Stimulated activated effector memory CD8-positive, alpha-beta T cell treated with anti-CD3 and anti-CD28 coated beads, Interleukin-12 subunit alpha, Interleukin-12 subunit beta, amount 100 ng/mL, for 72 hours (primary cell): ENCODE measurements around the gene DNAJB4.
"Not testable (repeated sequence)": the region's sequence is repeated elsewhere in the genome, so short reads cannot be mapped to it uniquely, and the experiment has no call there.

ENCODE experiments used
- ATAC-seq: fragments of 150-1000 bp; cut with Tn5 transposase; 2 replicates; pipeline ENCODE4 v1.10.0; 2021
- DNase-seq, 2 donors: peaks; one replicate each; pipeline ENCODE4 v3.0.0; 2021 to 2022; ENCODE audit warnings: low spot score in 2 of 2
- H3K27ac Mint-ChIP-seq: one replicate; pipeline ENCODE4 v1.8.0; 2022; ENCODE audit warnings: mild to moderate bottlenecking, mixed read lengths
- H3K36me3 Mint-ChIP-seq: one replicate; pipeline ENCODE4 v1.8.0; 2022; ENCODE audit warnings: mild to moderate bottlenecking, mixed read lengths
- H3K4me1 Mint-ChIP-seq: one replicate; pipeline ENCODE4 v1.8.0; 2022; ENCODE audit warnings: mixed read lengths
- H3K4me3 Mint-ChIP-seq: one replicate; pipeline ENCODE4 v1.8.0; 2022; ENCODE audit warnings: mild to moderate bottlenecking, mixed read lengths
- H3K9me3 Mint-ChIP-seq: one replicate; pipeline ENCODE4 v1.8.0; 2022; ENCODE audit warnings: mixed read lengths

The DNAJB4 gene

DNA sequence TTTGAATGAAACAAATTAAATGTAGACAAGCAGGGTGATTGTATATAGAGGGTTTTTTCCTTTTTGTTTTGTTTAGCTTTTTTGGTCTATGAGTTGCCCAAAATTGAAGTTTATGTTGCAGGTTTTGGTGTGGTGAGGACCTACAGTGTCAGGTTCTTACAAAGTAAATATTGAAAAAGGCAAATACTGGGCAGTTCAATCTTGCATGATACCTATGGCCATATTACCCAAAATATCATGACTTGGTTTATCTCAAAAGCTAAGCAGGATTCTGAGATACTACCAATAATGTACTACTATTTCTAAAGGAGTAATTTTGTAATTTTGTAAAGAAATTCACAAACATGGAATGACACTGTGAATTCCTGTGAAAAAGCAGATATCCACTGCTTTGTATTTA is 1.8 kb downstream of the DNAJB4 start:
- H3K9me3 Mint-ChIP-seq: no peaks in the 10 kb centered on the region
- H3K36me3 Mint-ChIP-seq: peaks cover 23% of the 10 kb centered on the region
- DNase-seq (no peak), ATAC-seq (no peak)
- H3K4me1 Mint-ChIP-seq: peaks cover 25% of the 10 kb centered on the region
- no peak overlapping the region for H3K27ac Mint-ChIP-seq
- H3K4me3 Mint-ChIP-seq: peak overlapping the region; percentile 83

DNA sequence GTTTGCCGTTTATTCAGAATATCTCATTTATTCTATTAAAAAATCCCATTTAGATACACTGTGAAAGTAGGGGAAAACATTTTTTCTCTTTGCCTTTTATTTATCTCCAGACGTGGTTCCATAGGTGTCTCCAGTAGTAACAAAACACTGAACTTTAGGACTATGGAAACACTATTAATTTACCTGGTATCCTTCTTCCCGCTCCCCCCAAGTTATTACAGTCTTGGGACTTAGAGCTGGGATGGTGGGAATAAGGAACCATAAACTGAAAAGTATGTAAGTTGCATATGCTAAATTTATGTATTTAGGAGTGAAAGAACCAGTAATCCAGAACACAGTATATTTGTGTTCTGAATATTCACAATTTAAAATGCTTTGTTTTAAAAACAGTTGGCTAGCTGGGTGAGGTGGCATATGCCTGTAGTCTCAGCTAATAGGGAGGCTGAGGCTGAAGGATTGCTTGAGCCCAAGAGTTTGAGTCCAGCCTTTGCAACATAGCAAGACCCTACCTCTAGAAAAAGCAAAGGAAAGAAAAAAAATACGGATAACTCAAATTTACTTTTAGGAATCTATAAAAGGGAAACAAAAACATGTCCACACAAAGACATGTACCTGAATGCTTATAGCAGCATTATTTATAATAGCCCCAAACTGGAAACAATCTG is 3.1 kb downstream of the DNAJB4 start:
- Mint-ChIP-seq H3K36me3 (peaks cover 24% of the 10 kb centered on the region), H3K4me3 (no peak overlapping the region), H3K27ac (no peak overlapping the region), H3K9me3 (no peaks in the 10 kb centered on the region), H3K4me1 (peaks cover 25% of the 10 kb centered on the region)
- ATAC-seq: no peak
- DNase-seq: no peak

DNA sequence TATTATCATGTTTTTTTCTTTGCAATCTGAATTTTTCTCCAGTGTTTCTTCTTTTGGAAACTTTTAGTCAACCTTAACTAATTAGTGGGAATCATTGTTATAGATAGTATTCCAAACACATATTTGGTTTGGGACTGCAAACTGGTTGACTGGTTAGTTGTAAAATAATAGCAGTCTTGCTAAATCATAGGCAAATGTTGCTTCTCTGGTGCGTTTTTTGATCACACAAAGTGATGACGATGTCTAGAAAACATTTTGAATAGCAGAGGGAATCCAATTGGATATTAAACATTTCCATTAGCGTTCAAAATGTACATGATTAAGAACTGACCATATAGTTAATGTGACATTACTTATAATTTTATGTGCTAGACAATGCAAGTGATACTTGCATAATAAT is 4.5 kb downstream of the DNAJB4 start:
- Mint-ChIP-seq H3K36me3 (peaks cover 27% of the 10 kb centered on the region), H3K4me1 (peaks cover 25% of the 10 kb centered on the region), H3K27ac (no peak overlapping the region), H3K9me3 (no peaks in the 10 kb centered on the region), H3K4me3 (no peak overlapping the region)
- no peak for ATAC-seq
- no peak for DNase-seq

DNA sequence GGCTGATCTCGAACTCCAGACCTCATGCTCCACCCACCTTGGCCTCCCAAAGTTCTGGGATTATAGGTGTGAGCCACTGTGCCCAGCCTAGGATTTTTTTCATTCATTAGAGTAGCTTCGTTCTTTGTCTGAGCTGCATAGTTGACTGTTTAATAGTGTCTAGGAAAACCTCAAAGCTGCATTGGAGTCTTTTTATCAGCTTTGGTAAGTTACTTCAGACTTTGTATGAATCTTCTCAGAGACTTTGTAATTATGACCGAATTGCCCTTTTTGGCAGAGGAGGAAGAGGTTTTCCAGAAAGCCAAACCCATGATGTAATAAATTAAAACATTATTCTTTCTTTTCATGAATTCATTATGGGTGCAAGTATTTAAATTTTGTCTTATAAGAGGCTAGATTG is 5.1 kb downstream of the DNAJB4 start:
- Mint-ChIP-seq H3K9me3 (no peaks in the 10 kb centered on the region), H3K4me3 (no peak overlapping the region), H3K27ac (no peak overlapping the region), H3K4me1 (peaks cover 19% of the 10 kb centered on the region), H3K36me3 (peaks cover 27% of the 10 kb centered on the region)
- DNase-seq (no peak), ATAC-seq (no peak)

- no peak overlapping the region for H3K4me3 Mint-ChIP-seq
- DNase-seq: no peak
- H3K9me3 Mint-ChIP-seq: no peaks in the 10 kb centered on the region
- H3K36me3 Mint-ChIP-seq: peaks cover 32% of the 10 kb centered on the region
- H3K4me1 Mint-ChIP-seq: peaks cover 9% of the 10 kb centered on the region
- no peak overlapping the region for H3K27ac Mint-ChIP-seq
- no peak for ATAC-seq
Observed at GRCh38 chr1:78011050-78011449, 6.3 kb downstream of the DNAJB4 start.

DNA sequence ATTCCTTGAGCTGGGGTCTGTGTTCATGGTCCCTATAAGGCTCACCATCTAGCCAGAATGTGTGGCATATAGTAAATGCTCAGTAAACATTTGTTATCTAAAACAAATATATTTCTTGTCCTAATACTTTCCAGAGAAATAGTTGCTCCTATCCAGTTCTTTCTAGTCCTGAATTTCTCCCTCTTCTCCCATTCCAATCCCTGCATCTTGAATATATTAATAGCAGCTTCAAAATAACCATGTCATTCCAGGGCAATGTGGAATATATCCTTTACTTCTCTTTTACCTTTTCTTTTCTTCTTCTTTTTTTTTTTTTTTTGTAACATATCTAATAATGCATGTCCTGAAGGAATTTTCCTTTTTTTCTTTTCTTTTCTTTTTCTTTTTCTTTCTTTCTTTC is 10.4 kb downstream of the DNAJB4 start:
- H3K27ac Mint-ChIP-seq: no peak overlapping the region
- H3K36me3 Mint-ChIP-seq: peaks cover 43% of the 10 kb centered on the region
- H3K4me1 Mint-ChIP-seq: no peaks in the 10 kb centered on the region
- ATAC-seq (no peak), DNase-seq (no peak)
- H3K4me3 Mint-ChIP-seq: no peak overlapping the region
- H3K9me3 Mint-ChIP-seq: no peaks in the 10 kb centered on the region

DNA sequence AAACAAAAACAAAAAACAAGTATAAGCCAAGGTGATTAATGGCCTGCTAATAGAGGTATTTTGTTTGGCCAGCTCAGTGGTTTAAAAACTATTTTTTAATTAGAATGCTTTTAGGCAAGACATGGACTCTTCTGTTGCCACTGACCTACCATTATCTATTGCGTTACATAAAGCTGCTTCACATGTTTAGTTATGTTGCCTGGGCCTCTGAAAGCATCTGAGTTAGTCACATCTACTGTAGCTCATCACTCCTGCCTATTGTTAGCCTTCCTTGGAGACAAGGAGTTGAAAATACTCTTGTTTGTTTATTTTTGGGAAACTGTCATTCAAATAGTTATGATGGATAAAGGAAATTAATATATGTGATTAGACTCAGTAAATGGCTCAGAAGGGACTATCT is 14.3 kb downstream of the DNAJB4 start:
- ATAC-seq: no peak
- H3K36me3 Mint-ChIP-seq: peaks cover 32% of the 10 kb centered on the region
- no peaks in the 10 kb centered on the region for H3K4me1 Mint-ChIP-seq
- H3K9me3 Mint-ChIP-seq: no peaks in the 10 kb centered on the region
- no peak overlapping the region for H3K27ac Mint-ChIP-seq
- H3K4me3 Mint-ChIP-seq: no peak overlapping the region
- no peak for DNase-seq

GRCh38 chr1:78021134-78021533 is 16.4 kb downstream of the DNAJB4 start:
- not testable (repeated sequence) for H3K4me1 Mint-ChIP-seq, H3K4me3 Mint-ChIP-seq, ATAC-seq

DNA sequence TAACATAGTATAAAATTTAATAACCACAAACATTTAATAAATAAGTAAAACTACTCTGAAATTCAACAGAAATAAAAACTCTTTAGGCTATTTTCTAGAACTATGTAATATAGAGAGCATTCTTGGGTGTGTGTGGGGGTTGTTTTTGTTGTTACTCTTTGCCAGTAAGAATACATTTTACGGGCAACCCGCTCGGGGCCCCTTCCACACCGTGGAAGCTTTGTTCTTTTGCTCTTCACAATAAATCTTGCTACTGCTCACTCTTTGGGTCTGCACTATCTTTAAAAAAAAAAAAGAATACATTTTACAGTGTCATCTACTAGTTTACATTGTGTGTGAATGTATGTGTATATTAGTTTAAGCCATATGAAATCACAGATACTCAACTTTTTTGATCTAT is 25.1 kb downstream of the DNAJB4 start:
- Mint-ChIP-seq H3K36me3 (no peaks in the 10 kb centered on the region), H3K9me3 (no peaks in the 10 kb centered on the region), H3K4me3 (no peak overlapping the region), H3K4me1 (no peaks in the 10 kb centered on the region), H3K27ac (no peak overlapping the region)
- no peak for DNase-seq
- ATAC-seq: no peak

More at GRCh38 chr1:78021134-78021533, 16.4 kb downstream of the DNAJB4 start:
- not testable (repeated sequence) for H3K9me3 Mint-ChIP-seq, H3K27ac Mint-ChIP-seq, DNase-seq
- H3K36me3 Mint-ChIP-seq: peaks cover 11% of the 10 kb centered on the region

DNA sequence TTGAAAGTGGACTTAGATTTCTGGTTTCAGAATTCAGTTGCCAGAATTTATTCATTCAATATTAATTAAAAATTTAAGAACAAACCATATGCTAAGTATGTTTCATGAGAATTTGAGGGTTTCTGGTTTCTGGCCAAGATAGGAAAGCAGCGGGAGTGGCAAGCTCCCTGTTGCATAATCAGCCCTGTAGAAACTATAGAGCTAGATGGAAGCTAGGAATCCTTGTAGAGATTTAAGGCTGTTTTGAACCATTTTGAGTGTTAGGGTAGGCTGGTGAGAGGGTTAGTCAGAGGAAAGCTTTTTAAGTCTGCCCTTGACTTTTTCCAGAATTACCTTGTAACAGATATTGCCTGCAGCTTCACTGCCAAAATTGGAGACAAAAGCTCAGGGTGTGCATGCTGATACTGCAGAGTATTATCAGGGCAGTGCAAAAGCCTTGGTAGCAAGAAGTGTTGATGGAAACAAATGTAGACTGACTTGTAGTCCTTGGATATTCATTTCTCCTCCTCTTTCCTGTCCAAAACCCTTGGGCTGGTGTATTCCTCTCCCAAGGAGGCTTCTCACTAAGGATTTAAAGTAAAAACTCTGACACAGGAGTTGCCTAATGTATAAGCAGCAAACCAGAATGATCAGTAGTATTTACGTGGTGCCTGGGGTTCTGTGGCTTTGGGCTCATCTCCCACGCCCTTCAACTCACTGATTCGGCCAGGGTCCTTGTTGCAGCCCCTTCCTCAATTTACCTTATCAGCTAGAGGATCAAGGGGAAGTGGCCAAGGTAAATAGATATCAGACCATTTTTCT is 28.5 kb downstream of the DNAJB4 start:
- H3K4me1 Mint-ChIP-seq: no peaks in the 10 kb centered on the region
- H3K36me3 Mint-ChIP-seq: no peaks in the 10 kb centered on the region
- no peaks in the 10 kb centered on the region for H3K9me3 Mint-ChIP-seq
- no peak overlapping the region for H3K27ac Mint-ChIP-seq
- no peak overlapping the region for H3K4me3 Mint-ChIP-seq
- DNase-seq: no peak
- no peak for ATAC-seq

DNA sequence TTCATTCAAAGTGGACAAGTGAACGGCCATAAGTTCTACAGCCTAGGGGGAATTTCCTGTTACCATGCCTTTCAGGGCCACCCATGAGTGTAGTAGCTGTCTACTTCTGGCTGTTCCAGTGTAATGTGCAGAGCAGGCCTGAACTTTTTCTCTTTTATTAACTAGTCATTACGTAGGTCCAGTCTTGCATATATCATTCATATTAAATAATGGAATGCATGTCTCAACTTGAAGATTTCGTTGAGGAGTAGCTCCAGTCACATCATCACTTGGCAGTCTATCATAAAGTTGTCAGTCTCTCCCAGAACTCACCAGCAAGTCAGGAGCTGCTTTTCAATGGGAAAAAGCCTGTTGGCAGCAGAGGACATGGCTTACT is 29.0 kb downstream of the DNAJB4 start:
- Mint-ChIP-seq H3K27ac (no peak overlapping the region), H3K36me3 (no peaks in the 10 kb centered on the region), H3K4me3 (no peak overlapping the region), H3K4me1 (no peaks in the 10 kb centered on the region), H3K9me3 (no peaks in the 10 kb centered on the region)
- no peak for DNase-seq
- ATAC-seq: no peak

DNA sequence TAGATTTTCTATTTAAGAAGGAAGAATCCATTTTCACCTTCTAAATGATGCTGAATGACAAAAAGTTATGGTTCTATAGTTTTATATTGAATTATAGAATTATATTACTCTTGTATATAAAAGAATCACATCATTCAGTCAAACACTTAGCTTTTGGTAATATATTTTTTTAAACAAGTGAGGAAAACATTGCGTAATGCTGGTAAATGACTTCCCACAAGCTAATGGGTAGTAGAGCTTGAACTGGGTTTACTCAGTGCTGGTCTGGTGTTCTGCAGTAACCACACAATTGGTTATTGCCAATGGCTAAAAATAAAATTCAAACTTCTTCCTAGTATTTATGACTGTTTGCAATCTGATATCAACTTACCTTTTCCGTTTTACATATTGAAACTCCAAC is 30.4 kb downstream of the DNAJB4 start:
- no peaks in the 10 kb centered on the region for H3K36me3 Mint-ChIP-seq
- ATAC-seq (no peak), DNase-seq (no peak)
- no peak overlapping the region for H3K27ac Mint-ChIP-seq
- no peak overlapping the region for H3K4me3 Mint-ChIP-seq
- no peaks in the 10 kb centered on the region for H3K4me1 Mint-ChIP-seq
- no peaks in the 10 kb centered on the region for H3K9me3 Mint-ChIP-seq

DNA sequence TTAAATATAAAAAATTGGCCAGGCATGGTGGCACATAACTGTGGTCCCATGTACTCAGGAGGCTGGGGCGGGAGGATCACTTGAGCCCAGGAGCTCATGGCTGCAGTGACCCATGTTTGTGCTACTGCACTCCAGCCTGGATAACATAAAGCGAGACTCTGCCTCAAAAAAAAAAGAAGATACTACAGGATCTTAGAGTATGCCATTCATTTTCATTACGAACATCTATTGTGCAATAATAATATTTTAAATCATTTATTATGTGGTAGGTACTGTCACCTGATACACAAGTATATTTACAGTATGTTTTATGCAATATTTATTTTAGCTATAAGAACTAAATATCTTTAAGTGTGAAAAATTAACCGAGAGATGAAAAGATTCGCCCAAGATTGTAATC is 31.7 kb downstream of the DNAJB4 start:
- Mint-ChIP-seq H3K4me1 (peaks cover 8% of the 10 kb centered on the region), H3K36me3 (no peaks in the 10 kb centered on the region), H3K27ac (no peak overlapping the region), H3K9me3 (no peaks in the 10 kb centered on the region), H3K4me3 (no peak overlapping the region)
- DNase-seq (no peak), ATAC-seq (no peak)

- Mint-ChIP-seq H3K9me3 (no peaks in the 10 kb centered on the region), H3K27ac (no peak overlapping the region), H3K4me1 (peaks cover 8% of the 10 kb centered on the region), H3K36me3 (no peaks in the 10 kb centered on the region), H3K4me3 (no peak overlapping the region)
- ATAC-seq (no peak), DNase-seq (no peak)
Observed at GRCh38 chr1:78038071-78038470, 33.3 kb downstream of the DNAJB4 start.

- no peaks in the 10 kb centered on the region for H3K9me3 Mint-ChIP-seq
- no peaks in the 10 kb centered on the region for H3K36me3 Mint-ChIP-seq
- no peak overlapping the region for H3K4me3 Mint-ChIP-seq
- H3K4me1 Mint-ChIP-seq: peaks cover 8% of the 10 kb centered on the region
- H3K27ac Mint-ChIP-seq: no peak overlapping the region
- ATAC-seq (no peak), DNase-seq (no peak)
Observed at GRCh38 chr1:78038491-78038939, 33.8 kb downstream of the DNAJB4 start.

- Mint-ChIP-seq H3K4me1 (peaks cover 20% of the 10 kb centered on the region), H3K36me3 (no peaks in the 10 kb centered on the region), H3K9me3 (no peaks in the 10 kb centered on the region), H3K27ac (no peak overlapping the region), H3K4me3 (no peak overlapping the region)
- ATAC-seq (peak; percentile 40), DNase-seq (no peak)
Observed at GRCh38 chr1:78040484-78041089, 35.8 kb downstream of the DNAJB4 start.
